ENCODE measurements around the gene CRISP2.

GRCh38 chr6:49645139-49645538 is 68.2 kb downstream of the CRISP2 start:
- no peak for TF ChIP-seq EZH2 (IDR thresholded peaks at IDR 0.05; ENCODE audit: low read depth, unreplicated experiment)
- no peak for TF ChIP-seq CTCF (conservative IDR thresholded peaks at IDR 0.05; ENCODE audit: low read depth in 2 of 2)
- no peak for TF ChIP-seq POLR2AphosphoS5 (IDR thresholded peaks at IDR 0.05; ENCODE audit: low read depth)
- TF ChIP-seq REST (IDR thresholded peaks at IDR 0.05; ENCODE audit: unreplicated experiment) = no peak
- TF ChIP-seq JUNB (IDR thresholded peaks at IDR 0.05; ENCODE audit: unreplicated experiment) = no peak
- TF ChIP-seq ZNF114 (CRISPR knock-in tag; IDR thresholded peaks at IDR 0.05) = no peak
- TF ChIP-seq STAT1 (IDR thresholded peaks at IDR 0.05; ENCODE audit: unreplicated experiment) = no peak
- no peak for TF ChIP-seq ZNF331 (CRISPR knock-in tag; IDR thresholded peaks at IDR 0.05; ENCODE audit: low read depth)
- no peak for TF ChIP-seq EZH2phosphoT487 (IDR thresholded peaks at IDR 0.05; ENCODE audit: unreplicated experiment)
- TF ChIP-seq CREB1 (CRISPR knock-in tag; IDR thresholded peaks at IDR 0.05; ENCODE audit: low read depth) = no peak
- no peak for TF ChIP-seq ETS1 (IDR thresholded peaks at IDR 0.05)
